GM12891 (cell line): ENCODE data around the gene F2RL3.

Experiments used
- POLR2A ChIP-seq: IDR thresholded peaks from 2 replicates; pipeline ENCODE4 v1.6.1; 2011; ENCODE audit warnings: low read depth, low read length, control low read depth
- POLR2AphosphoS5 ChIP-seq: IDR thresholded peaks from 2 replicates; pipeline ENCODE4 v1.6.1; 2011; ENCODE audit warnings: low read depth, low read length, control low read depth

GRCh38 chr19:16849168-16849567, 39.6 kb upstream of the F2RL3 start:
- TF ChIP-seq POLR2A, result no peak
- TF ChIP-seq POLR2AphosphoS5, result no peak
